HG02943 (cell line): ENCODE results near the gene KCNMA1.

ENCODE experiments used
- ATAC-seq: cut with Tn5 transposase; IDR thresholded peaks from one replicate; pipeline ENCODE4 v1.9.1; 2021; ENCODE audit warnings: mild to moderate bottlenecking, low read depth, moderate library complexity; ENCODE audit not compliant: unreplicated experiment

Gene KCNMA1

DNA sequence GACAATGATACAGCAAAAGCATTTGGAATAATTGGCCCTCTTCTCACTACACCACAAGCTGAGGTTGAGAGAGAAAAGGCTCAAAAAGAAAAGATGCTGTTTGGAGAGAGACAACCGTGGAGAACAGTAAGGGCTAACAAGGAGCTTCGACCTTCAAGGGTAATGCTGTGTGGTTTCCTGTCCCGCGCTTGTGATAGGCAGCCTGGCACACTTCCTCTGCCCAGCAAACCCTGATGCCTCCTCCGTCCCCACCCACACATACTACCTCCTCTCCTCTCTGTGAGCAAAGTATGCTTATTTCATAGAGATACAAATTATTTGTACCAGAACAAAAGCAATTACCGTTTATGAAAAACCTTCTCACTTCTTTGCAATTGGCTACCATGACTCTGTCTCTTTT, 755.4 kb downstream of the KCNMA1 start:
- peak; percentile 66 for ATAC-seq

DNA sequence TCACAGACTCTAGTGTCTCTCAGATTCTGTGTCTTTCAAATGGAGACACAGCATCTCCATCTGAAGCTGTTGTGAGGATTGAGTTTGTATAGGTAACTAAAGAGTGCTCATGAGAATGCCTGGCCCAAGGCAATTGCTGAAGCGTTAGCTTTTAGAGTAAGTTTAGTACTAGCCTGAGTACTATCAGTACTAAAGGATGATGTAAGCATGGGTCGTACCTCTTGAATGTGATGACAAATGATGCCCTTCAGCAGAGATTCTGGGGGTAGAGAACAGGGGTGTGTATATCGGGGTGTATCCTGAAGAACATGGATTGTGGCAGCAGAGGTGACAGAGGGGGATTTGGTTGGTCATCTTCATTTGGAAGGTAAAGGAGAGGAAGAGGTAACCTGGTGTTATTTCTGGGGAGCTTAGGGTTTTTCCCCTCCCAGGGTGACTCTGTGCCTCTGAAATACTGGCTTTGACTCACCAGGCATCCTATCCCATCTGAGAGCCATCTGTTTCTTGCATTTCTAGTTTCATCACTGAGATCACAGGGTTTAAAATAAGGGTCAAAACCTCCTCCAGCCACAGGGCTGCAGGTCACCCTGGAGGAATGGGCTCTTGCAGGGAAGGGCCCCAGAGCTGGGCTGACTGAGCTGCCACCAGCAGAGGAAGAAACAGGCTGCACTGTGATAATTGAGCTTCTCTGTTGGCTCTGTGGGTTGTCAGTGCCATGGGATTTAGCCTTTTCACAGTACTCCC, 756.0 kb downstream of the KCNMA1 start:
- peak; percentile 54 for ATAC-seq

- no peak for ATAC-seq
Measured at GRCh38 chr10:76880931-76881330, 756.7 kb downstream of the KCNMA1 start.

GRCh38 chr10:76879116-76879913, 758.3 kb downstream of the KCNMA1 start:
- no peak for ATAC-seq

DNA sequence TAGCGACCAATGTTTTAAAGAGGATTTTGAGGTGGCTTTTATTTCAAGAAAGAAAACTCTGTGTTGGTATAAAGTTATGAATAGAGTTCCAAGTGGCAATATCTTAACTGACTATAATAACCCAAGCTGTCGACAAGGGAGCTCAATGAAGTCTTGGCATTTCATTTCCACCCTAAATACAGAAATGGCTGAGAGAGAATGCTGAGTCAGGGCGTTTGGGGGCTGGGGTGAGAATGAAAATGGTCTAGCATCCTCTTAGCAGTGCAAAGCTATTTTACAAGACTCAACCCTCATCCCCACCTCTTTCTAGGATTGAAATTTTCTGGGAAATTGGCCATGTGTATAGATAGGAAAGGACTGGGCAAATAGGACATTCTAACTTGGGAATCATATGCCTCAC, 759.1 kb downstream of the KCNMA1 start:
- ATAC-seq = no peak

DNA sequence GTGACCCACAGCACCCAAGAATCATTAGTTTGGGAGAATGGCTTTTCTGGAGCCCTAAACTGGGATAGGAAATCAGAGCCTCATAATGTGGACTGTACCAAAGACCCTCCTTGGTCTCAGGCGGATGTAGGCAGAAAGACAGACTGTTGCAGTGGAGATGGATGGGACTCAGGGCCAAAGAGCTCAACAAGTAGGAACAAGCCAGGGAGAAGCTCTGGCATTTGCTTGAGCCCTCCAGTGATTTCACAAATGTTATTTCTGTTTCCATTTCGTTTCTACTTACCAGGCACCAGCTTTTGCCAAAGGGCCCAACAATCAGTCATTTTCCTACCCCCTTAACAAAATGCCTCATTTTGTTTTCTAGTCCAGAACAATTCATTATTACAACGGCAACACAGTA, 762.7 kb downstream of the KCNMA1 start:
- ATAC-seq = no peak

- no peak for ATAC-seq
Measured at GRCh38 chr10:76874176-76874575, 763.4 kb downstream of the KCNMA1 start.

DNA sequence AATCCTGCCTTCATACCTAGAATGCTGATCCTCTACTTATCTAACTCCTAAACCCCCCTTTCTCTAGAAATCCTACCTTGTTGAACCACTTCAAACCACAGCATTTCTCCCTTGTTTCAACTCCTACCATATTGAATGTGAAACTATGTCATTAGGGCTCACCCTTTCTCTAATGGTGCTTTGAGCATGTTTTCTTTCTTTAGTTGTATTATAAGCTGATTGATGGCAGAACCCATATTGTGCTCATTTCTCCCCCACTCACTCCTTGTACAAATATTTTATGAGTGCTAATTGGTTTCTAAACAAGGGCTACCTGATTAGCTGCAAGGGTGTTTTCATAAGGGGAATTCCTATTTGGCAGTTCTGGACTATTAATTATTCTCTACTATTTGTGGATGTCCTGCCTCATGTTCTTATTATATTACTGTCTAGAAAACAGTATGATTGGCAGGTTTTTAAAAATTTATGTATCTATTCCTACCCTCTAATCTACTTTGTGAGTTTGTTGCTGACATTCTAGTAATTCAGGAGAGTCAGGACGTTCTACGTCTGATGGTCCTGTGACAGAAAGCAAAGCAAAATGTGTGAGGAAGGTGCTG, 765.8 kb downstream of the KCNMA1 start:
- no peak for ATAC-seq

DNA sequence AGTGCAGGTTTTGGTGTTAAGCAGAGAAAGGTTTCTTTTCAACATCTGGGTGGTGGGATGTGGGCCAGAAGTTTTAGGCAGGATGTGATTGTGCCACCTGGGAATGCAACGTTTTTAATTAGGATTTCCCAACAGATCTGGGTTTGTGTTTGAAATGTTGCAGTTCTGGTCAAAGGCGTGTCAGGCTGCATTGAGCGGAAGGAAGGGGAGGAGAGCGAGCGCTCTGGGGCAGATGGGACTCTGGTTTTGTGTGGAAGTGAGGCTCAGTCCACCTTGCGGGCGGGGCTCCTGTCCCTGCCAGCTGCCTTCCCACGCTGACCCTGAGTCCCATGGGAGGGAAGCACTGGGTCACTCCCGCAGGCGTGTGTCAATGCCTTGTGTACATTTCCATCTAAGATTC, 767.7 kb downstream of the KCNMA1 start:
- ATAC-seq = no peak

GRCh38 chr10:76868098-76868977, 769.3 kb downstream of the KCNMA1 start:
- ATAC-seq = no peak

DNA sequence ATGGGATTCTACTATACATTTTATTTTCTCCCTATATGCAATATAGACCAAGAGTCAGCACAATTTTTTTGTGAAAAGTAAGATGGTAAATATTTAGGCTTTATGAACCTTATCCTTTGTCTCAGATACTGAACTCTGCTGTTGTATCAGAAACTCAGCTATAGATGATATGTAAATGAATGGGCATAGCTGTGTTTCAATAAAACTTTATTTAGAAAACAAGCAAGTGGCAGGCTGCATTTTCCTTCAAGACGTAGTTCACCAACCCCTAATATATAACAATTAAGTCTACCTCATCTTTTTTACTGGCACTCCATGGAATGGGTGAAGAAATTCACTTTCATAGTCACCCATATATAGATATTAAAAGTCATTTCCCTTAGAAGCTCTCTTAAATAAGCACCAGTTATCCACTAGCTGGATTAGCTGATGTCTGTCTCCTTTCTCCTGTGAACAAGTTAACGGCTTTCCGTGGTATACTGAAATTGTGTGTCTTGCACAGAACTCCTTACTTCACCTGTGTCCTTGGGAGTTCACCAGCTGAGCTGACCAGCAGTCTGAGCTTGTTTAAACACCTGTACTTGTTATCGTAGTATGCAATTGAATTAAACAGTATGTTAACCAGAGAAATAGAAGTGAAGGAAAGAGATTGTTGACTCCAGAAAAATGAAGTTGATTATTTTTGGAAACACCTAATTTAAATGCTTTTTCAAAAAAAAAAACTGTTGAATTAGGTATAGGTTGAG, 770.6 kb downstream of the KCNMA1 start:
- ATAC-seq = no peak

- no peak for ATAC-seq
Measured at GRCh38 chr10:76864922-76865321, 772.7 kb downstream of the KCNMA1 start.

DNA sequence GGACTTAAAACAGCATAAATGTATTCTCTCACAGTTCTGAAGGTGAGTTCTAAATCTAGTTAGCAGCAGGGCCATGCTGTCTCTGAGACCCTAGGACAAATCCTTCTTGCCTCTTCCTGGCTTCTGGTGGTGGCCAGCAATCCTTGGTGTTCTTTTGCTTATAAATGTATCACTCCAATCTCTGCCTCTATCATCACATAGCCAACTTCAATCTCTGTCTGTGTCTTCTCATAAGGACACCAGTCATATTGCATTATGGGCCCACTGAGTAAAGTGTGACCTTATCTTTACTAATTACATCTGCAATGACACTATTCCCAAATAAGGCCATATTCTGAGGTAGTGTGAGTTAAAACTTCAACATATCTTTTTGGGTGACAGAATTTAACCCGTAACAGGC, 778.9 kb downstream of the KCNMA1 start:
- ATAC-seq = no peak

GRCh38 chr10:76840802-76841201, 796.8 kb downstream of the KCNMA1 start:
- no peak for ATAC-seq

- ATAC-seq = no peak
Measured at GRCh38 chr10:76839276-76839675, 798.3 kb downstream of the KCNMA1 start.

DNA sequence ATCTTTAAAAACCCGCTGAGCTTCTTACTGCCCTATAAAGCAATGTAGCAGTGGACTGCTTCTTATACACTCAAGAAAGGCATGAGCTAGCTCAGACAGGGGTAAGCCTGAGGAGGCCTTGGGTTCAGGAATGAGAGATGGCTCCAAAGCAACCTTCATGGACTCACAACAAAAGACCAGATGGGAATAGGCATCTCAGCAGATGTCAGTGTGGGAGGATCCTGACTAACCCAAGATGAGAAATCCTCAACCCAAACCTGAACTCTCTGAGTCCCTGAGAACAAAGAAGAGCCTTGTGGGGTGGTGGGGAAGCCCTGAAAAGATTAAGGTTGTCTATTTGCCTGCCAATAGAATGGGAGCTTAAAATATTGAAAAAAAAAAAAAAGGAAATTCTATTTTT, 807.4 kb downstream of the KCNMA1 start:
- ATAC-seq = no peak

GRCh38 chr10:76829724-76830123, 807.9 kb downstream of the KCNMA1 start:
- ATAC-seq = no peak
